Activated CD4-positive, alpha-beta T cell treated with anti-CD3 and anti-CD28 coated beads, Interleukin-2, amount 50 U/mL, for 4 hours (primary cell): ENCODE results near the gene CXCL16.

Experiments
- DNase-seq, 2 experiments: peaks; one replicate each; pipeline ENCODE4 v3.0.0-alpha.2; 2020

CXCL16 gene

DNA sequence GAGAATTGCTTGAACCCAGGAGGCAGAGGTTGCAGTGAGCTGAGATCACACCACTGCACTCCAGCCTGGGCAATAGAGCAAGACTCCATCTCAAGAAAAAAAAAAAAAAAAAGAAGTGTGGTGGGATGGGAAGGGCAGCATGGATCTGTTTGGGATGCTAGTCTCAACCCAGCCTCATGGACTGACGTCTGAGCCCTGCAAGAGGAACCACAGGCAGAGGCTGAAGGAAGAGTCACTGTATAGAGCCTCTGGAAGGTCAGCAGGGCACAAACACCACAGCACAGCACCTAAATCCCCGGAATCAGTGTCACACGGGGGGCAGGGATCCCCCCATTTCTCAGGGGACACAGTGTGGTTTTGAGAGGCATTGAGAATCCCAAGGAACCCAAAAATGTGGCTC lies 10.9 kb upstream of the CXCL16 start:
- DNase-seq: no peak

DNA sequence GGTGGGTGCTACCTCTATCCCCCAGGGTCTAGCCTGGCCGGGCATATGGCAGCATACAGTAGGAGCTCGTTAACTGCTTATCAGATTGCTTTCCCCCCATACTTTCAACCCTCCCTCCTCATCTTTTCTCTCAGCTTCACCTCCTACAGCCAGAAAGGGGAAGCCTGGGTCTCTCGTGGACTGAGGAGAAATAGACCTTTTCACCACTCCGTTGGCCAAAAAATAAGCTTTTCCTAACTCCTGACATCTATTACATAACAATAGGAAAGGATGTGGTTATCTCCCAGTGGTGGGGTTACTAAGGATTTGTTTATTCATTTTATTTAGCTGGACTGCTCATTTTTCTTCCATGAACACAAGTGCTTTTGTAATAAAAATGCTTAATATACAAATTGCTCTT lies 9.0 kb upstream of the CXCL16 start:
- no peak for DNase-seq

DNA sequence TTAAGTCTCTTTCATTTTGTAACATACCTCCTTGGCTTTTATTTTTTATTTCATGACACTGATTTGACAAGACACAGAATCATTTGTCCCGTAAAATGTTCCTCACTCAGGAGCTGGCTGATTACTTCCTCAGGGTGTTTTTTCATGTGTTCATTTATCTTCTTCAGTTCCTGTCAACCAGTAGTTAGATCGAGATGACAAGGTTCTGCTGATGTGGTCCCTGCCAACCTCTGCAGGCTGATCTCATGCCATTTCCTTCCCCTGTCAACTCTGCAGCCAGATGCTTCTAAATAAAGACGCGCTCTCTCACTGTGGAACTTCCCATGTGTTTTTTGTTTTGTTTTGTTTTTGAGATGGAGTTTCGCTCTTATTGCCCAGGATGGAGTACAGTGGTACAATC lies 8.1 kb upstream of the CXCL16 start:
- no peak for DNase-seq

DNA sequence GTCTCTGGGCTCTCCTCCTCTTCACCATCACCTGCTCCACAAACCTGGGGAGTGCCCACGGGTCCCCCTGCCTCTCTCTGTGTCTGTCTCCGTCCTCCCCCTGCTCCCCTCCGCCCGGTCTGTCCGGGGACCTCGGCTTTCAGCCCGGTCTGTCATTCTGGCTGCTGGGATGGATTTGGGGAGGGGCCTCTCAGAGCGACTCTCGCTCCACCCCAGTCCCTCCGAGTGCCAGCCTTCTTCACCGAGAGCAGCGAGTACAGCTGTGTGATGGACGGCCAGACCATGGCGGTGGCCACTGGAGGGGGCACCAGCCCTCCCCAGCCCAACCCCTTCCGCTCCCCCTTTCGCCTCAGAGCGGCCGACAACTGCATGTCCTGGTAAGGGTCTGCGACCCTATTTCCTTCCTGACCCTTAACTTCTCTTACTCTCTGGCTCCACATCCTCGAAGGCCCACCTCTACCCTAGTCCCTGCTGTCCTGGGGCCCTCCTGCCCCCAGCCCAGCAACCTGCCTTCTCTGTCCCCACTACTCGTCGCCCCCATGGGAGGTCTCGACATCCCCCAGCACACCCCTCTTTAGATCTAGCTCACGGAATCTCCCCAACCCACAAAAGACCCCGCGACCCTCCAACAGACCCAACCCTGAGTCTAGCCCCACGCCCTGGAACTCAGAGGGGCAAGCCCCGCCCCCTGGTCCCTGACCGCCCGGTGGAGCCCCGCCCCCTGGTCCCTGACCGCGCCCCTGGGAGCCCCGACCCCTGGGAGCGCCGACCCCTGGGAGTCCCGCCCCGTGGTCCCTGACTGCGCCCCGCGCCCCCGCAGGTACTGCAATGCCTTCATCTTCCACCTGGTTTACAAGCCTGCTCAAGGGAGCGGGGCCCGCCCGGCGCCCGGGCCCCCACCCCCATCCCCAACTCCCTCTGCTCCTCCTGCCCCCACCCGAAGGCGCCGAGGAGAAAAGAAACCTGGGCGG lies 5.6 kb upstream of the CXCL16 start:
- no peak for DNase-seq

DNA sequence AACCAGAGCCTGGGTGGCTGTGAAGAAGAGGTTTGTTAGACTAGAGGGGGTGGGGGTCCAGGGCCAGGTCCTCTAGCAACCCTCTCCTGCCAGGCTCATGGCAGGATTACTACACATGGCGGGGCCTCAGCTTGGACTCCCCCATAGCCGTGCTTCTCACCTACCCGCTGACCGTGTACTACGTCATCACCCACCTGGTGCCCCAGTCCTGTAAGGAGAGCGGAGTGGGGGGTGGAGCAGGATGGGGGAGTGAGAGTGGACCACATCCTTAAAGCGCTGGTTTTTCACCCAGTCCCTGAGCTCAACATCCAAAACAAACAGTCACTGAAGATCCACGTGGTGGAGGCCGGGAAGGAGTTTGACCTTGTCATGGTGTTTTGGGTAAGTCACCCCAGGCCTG lies 4.2 kb upstream of the CXCL16 start:
- DNase-seq: no peak

DNA sequence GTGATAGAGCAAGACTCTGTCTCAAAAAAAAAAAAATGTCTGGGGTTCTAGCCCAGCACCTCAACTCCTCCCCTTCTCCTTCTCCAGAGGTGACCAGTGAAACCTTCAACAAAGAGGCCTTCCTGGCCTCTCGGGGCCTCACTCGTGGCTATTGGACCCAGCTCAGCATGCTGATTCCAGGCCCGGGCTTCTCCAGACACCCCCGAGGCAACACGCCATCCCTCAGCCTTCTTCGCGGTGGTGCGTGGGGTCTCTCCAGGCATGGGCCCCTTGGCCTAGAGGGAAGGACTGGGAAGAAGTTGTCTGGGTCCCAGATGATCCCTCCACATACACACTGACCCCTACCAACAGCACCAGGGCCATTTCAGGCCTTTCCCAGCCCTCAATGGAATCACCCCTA lies 3.5 kb upstream of the CXCL16 start:
- DNase-seq: no peak

DNA sequence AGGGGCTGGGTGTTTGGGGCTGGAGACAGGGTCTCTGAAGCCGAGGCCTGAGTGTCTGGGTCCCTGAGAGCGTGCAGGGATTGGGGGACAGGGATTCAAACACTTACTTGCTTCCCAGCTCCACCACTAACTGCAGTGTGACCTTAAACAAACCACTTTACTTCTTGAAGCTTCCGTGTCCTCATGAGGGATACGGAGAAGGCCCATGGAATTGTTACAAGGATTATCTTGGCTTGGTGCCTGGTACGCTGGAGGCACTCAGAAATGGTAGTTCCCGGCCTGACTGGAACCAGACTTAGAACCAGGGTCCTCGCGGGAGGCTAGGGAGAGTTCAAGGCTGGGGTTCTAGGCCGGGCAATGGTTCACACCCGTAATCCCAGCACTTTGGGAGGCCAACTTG lies 2.9 kb upstream of the CXCL16 start:
- DNase-seq: no peak

DNA sequence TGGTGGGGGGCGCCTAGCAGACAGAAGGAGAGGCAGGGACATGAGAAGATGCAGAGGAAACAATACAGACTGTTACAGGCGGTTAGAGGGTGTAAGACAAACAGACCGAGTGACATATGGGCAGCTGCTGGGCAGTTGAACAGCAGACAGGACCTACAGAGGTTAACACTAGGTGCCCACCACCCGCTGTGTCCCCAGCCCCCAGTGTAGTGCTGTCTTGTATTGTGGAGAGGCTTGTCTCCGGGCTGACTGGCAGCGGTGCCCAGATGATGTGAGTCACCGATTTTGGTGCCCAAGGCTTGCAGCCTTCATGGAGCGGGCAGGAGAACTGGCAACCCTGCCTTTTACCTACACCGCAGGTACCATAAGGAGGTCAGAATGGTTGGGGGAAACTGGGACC lies 2.4 kb upstream of the CXCL16 start:
- DNase-seq: no peak

DNA sequence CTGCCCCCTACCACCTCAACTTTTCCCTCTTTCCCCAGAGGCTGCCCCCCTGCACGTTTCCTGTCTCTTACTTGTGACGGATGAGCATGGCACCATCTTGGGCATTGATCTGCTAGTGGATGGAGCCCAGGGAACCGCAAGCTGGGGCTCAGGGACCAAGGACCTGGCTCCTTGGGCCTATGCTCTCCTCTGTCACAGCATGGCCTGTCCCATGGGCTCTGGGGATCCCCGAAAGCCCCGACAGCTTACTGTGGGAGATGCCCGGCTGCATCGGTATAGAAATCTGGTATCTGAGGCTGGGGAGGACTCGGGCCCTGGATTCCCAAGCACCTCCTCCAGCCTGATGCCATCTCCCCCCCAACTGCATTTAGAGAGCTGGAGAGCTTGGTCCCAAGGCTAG lies 1.8 kb upstream of the CXCL16 start:
- no peak for DNase-seq

DNA sequence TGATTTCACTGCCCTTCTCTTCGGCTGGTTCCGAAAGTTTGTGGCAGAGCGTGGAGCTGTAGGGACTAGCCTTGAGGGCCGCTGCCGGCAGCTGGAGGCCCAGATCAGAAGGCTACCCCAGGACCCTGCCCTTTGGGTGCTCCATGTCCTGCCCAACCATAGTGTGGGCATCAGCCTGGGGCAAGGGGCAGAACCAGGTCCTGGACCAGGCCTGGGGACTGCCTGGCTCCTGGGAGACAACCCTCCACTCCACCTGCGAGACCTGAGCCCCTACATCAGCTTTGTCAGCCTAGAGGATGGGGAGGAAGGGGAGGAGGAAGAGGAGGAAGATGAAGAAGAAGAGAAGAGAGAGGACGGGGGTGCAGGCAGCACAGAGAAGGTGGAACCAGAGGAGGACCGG lies 856 bp upstream of the CXCL16 start:
- DNase-seq: no peak

DNA sequence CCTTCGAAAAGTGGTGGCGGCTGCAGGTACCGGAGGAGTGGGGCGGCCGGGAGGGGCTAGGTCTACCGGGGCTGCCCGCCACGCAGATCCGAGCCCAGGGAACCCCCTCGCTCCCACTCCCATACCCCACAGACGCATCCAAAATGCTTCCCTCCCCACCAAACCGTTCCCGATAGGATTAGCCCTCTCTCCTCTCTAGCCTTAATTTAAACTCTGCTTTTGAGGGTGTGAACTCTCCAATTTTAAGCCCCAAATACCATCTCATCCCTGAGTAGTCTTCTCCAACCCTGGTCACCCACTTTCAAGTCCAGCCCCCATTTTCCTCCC lies 260 bp upstream of the CXCL16 start:
- DNase-seq: no peak

DNA sequence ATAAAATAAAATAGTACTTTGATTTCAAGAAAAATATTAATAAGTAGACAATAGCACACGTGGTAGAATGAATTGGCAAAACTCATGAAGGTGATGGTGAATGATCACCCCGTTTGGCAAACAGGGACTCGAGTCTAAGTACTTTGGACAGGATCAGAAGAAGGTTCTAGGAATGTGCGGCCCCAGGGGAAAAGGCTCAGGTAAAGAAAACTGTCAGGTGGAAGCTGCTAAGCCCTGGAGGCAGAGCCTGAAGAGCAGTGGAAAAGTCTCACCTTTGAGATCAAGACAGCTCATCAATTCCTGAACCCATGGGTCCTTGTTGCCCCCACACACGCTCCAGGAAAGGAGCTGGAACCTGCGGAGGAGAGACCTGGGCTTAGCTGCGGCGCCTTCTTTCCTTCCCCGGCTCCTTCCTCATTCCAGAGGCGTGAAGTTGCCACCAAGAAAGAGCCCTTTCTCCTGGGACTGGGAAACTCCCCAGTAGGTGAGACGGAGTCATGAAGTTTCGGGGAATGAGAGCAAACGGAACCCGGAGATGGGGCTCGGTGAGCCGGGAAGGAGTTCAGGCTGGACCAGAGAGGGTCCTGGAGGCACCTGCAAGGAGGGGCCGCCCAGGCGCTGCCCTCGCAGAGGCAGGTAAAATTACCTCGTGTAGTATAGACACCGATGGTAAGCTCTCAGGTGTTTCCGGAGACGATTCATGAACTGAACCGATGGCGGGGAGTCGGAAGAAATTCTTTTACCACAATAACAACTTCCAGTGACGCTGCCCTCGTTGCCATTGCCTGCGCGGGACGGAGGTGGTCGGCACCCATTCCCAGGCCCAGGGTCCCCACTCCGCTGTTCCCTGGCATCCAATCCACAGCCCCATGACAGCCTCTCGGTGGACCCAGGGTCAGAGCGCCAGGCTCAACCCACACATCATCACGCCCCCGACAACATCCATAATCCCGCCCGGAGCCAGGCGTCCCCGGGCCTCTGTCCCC lies 1.3 kb downstream of the CXCL16 start:
- no peak for DNase-seq

DNA sequence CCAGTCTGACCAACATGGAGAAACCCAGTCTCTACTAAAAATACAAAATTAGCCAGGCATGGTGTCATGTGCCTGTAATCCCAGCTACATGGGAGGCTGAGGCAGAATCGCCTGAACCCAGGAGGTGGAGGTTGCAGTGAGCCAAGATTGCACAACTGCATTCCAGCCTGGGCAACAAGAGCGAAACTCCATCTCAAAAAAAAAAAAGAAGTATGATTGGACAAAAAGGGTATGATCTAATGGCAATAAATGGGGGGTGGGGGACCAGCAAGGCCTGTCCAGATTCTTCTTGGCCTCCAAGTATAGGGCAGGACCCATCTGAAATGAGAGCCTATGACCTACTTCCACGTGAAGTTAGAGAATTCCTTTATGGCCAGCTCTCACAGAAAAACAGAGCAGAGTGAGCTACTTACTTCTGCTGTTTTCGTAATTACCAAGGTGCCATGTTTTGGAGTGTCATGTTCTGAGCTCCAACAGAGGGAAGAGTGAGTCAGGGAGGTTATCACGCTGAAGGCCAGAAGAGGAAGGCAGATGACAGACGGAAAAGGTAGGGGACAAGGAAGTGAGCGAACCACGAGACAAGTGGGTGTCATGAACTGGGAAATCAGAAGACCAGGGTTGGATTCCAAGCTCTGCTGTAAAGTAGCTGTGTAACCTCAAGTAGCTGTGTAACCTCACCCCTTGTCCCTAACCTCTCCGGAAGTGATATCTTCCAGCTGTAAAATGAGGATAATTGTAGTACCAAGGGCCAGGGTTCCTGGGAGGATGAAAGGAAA lies 3.7 kb downstream of the CXCL16 start:
- DNase-seq: no peak

DNA sequence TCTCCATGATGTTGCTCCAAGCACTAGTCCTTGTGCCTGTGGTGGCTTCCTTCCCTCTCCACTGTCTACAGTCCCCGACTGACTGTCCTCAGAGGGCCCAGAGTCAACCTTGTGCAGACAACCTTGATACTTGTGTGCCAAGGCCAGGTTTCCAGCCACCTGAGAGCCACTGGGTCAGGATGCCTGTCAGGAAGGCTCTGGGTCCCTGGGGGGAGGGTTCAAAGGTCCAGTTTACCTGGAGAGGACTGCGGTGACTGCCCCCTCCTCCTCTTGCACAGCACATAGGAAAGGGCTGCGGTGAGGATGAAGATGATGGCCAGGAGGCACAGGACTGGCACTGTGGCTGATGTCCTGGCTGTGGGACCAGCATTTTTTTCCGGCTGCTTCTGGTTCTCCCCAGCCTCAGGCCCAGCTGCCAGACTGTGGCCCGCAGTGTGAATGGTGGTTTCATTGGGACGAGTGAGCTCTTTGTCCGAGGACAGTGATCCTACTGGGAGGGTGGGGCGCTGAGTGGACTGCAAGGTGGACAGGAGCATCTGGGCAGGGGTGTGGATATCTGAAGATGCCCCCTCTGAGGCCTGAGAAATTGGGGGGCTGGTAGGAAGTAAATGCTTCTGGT lies 4.8 kb downstream of the CXCL16 start:
- DNase-seq: no peak

DNA sequence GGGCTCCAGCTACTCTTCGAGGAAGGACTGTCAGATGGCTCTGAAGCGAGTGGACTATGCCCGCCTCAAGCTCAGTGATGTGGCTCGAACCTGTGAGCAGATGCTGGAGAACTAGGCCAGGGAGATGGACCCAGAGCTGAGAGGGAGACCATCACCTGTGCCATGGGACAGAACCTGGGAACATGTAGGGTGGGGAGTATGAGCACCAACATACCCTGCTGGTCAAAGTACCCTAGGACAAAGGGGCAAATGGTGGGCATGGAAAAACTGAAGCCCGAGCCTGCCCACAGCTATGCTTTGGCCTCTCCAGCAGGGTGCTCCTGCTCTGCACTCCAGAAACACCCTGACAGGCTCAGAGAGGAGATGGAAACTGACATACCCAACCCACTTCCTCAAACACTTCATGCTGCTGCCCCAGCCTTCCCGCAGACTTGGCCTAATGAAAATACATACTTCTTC lies 6.6 kb downstream of the CXCL16 start:
- DNase-seq: no peak

DNA sequence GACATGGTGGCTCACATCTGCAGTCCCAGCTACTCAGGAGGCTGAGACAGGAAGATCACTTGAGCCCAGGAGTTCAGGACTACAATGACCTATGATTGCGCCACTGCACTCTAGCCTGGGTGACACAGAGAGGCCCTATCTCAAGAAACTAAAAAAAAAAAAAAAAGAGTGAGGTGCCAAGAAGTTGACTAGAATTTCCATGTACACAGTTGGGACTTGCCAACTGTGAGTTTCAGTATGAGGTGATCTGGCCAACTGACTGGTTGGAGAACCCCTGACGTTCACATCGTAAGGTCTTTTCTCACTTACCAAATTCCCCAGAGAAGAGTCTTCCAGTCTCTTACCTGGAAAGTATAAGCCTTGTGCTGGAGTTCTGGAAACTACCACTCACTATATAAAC lies 11.6 kb downstream of the CXCL16 start:
- DNase-seq: no peak

DNA sequence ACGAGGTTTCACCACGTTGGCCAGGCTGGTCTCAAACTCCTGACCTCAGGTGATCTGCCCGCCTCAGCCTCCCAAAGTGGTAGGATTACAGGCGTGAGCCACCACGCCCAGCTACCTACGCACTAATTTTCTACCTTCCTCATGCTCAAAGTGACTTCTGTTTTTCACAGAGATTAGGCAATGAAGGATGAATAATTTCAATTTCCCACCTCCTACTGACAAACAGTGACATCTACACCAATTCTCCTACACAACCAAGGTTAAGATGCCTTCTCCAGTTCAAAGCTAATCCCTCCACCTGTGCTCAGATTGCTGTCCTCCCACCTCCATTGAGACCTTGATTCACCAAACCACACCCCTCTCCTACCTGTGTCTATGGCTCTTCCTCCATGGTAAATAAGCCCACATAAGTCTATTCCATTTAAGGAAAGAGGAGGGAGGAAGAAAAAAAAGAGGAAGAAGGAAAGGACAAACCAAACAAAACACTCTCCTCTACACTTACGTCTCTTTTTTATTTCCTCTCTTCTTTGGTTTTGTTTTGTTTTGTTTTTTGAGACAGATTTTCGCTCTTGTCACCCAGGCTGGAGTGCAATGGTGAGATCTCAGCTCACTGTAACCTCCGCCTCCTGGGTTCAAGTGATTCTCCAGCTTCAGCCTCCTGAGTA lies 13.9 kb downstream of the CXCL16 start:
- no peak for DNase-seq

DNA sequence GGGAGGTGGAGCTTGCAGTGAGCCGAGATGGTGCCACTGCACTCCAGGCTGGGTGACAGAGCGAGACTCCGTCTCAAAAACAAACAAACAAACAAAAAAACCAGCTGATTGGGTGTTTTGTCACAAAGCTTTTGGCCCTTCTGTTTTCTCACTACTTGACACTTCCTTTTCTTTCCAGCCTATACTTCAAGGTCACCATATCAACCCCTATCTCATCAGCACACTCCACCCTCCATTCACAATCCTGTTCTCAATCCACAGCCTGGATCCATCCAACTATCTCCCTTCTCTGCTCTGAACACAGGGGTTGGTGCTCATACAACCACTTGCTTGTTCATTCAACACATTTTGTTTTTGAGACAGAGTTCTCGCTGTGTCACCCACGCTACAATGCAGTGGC lies 15.1 kb downstream of the CXCL16 start:
- DNase-seq: no peak

DNA sequence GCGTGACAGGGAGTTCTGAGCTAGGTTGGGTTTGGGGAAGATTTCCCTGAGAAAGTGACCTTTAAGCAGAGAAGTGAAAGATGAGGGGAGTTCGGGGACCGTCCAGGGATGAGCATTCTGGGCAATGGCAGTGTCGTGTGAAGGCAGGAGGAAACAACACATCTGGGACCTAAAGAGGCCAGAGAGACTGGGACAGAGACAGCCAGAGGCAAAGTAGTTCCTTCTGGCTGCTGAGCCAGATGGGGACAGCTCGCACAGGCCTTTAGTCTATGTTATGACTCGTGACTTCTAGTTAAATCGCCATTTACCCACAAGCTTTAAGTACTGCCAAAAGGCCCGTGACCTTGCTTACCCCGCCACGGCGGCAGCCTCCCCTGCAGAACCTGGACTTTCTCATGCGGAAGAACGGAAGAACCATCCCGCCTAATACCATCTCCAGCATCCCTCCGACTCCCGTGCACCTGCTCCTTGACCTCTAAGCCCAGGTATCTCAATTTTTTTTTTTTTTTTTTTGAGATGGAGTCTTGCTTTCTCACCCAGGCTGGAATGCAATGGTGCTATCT lies 17.0 kb downstream of the CXCL16 start:
- no peak for DNase-seq

DNA sequence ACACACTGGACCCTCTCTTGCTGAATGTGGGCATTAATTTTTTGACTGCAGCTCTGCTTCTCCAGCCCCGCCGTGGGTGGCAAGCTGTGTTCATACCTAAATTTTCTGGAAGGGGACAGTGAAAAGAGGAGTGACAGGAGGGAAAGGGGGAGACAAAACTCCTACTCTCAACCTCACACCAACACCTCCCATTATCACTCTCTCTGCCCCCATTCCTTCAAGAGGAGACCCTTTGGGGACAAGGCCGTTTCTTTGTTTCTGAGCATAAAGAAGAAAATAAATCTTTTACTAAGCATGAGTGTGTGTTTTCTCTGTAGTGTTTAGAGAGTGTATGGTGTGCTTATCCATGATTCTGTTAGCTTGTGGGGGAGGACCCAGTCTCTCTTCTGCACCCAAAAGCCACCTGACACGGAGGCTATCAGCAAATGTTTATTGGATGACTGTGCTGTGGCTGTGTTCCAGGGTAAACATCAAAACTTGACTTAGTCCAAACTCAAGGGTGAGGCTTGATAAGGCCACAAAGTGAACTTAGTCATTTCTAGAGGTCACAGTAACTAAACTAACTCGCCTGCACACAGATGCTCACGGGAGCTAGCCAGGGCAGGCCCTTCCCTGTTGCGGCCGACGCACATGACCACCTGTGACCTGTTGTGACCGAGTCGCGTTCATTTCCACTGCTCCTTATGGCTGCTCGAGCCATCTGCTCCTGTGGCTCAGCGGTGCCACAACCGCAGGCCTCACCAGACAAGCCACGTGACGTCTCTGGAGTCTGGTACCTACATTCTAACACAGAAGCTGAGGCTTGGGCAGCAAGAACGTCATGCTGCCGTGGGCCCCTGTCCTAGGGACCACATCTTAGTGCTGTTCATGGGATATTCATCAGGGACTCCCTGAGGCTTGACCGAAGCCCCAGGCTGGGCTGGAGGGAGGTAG lies 18.3 kb downstream of the CXCL16 start:
- no peak for DNase-seq
